HG03558 (cell line): ENCODE measurements around the gene SULT4A1.

Experiments used
- ATAC-seq: cut with Tn5 transposase; IDR thresholded peaks from one replicate; pipeline ENCODE4 v1.9.1; 2021; ENCODE audit warnings: moderate number of reproducible peaks; ENCODE audit not compliant: unreplicated experiment; ENCODE audit errors: extremely low read depth

SULT4A1 gene

DNA sequence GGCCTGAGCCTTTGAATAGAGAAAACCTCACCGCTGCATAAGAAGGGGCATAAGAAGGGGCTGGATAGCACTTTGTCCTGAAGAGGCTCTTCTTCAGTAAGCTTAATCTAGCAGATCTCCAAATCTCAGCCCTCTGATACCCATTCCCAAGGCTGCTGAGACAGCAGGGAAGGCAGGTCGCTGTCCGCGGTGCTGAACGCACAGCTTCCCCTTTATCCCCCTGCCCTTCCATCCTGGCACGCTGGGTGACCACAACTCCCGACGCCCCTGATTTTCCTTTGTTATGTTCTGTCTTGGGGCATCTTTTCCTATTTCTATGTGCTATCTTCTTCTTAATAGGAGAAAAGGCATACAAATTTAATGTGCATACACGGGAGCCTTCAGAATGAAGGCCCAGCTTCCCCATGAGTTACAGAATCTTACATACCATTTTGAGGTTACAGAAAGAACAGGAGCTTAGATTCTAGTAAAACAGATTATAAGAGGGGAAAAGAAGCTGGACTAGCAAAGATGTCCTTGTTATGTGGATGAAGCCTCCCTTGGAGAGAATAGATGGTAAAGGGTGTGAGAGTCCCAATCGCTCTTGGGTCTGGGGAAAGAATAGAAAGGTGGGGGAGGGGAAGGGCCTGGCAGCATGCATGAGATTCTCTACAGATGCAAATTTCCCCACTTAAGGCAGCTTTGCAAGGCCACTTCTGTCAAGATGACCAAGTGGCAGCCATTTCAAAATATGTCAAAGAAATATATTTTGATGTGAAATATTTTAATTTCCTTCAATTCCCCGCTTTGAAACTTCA, 5.7 kb upstream of the SULT4A1 start:
- ATAC-seq, result no peak

- ATAC-seq, result no peak
These were observed 529 bp upstream of the SULT4A1 start for GRCh38 chr22:43862882-43863202.

DNA sequence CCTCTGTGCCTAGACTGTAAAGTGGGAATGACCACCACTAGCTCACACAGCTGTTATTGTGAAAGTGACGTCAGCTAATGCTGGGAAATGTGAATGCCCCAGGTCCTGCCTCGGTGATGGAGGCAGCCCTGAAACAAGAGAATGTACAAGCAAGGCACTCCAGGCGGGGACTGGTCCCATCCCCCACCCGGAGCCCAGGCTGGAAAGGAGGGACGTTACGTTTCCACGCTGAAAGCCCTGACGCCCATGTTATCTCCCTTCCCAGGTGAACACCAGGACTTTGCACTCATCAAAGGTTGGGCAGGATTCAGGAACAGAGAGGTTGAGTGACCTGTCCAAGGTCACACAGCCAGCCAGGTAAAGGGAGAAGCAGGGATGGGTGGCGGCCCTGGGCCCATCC, 784 bp downstream of the SULT4A1 start:
- ATAC-seq, result no peak

DNA sequence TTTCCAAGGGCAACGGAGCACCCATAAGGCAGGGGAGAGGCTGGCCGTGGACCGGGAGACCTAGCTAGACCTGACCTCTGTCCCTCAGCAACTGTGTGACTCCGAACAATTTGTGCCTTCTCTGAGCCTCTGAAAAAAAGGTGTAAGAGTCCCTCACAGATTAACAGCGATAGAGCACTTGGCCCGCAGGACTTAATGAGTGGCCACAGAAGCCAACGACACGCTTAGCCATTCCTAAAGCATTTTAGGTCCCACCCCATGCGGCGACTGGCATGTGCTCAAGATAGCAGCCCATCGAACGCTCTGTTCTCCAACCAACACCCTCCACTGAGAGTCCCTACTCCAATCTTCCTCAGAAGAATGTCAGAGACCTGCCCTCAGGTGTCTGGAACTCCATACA, 1.5 kb downstream of the SULT4A1 start:
- no peak for ATAC-seq

DNA sequence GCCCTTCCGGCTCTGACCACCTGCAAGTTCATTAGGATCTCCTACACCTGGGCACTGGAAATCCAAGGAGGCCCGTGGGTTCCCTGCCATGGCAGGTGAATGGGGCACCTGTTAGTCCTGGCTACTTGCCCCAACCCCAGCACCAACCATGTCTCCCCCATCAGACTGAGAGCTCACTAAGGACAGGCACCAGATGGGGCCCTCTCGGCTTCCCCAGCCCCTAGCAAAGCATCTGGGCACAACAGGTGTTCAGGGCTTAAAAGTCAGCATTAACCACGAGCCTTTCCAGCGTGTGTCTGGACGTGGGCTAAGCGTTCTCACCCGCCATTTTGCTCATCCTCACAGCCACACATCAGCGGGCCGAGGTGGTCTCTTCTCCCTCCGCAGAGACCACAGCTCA, 2.2 kb downstream of the SULT4A1 start:
- no peak for ATAC-seq

DNA sequence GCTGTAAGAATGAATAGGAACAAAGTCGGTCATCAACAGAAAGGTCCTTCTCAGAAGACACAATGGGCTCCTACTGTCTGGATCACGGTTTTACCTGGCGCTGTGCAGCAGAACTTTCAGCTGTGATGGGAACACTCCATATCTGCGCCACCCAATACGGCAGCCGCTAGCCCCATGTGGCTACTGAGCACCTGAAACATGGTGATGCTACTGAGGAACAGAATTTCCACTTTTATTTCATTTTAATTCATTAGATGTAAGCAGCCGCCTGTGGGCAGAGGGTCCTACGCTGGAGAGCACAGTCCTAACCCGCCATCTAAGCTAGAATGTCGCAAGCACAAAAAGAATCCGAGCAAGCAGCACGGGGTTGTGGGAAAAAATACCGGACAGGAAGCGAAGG, 2.7 kb downstream of the SULT4A1 start:
- no peak for ATAC-seq

GRCh38 chr22:43859176-43859575, 3.1 kb downstream of the SULT4A1 start:
- no peak for ATAC-seq

- no peak for ATAC-seq
These were observed 4.0 kb downstream of the SULT4A1 start for GRCh38 chr22:43858156-43858895.

DNA sequence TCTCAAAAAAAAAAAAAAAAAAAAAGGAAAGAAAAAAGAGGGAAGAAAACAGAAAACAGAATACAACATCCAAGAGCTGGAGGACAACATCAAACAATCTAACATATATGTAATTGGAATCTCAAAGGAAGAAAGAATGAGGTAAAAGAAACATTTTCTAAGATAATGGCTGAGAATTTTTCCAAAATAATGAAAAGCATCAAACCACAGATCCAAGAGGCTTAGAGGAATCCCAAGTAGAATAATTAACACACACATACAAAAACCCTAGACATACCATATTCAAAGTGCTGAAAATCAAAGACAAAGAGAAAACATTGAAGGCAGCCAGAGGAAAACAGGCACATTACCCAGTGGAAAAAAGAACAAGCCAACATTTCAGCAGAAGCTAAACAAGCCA, 4.9 kb downstream of the SULT4A1 start:
- ATAC-seq, result no peak

GRCh38 chr22:43855431-43855830, 6.9 kb downstream of the SULT4A1 start:
- no peak for ATAC-seq

- no peak for ATAC-seq
These were observed 7.5 kb downstream of the SULT4A1 start for GRCh38 chr22:43854786-43855271.

DNA sequence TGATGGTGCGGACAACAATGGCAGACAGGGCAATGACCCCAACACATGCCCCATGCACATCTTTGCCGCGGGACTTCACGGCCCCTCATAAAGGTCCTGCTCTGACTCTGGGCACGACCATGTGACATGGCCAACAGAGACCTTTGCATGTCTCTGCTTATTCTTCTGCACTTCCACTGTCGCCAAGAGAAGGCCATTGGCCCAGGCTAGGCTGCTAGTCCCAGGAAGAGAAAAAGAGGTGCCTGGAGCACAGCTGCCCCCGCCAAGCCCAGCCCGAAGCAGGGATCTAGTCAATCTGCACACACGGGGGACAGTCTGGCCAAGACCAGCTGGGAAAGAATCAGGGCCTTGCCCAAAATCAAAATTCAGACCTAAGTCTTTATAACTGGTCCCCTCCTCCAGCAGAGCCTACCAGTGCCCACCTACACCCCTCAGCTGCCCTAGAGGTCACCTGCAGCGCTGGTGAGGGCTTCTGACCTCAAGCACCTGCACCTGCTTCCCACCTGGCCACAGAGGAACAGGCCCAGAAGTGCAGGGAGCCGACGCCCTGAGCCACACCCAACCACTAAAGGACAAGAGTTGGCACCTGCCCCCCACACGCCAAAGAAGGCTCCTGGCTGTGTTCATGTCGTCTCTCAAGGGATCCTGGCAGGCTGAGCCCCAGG, 8.1 kb downstream of the SULT4A1 start:
- no peak for ATAC-seq

DNA sequence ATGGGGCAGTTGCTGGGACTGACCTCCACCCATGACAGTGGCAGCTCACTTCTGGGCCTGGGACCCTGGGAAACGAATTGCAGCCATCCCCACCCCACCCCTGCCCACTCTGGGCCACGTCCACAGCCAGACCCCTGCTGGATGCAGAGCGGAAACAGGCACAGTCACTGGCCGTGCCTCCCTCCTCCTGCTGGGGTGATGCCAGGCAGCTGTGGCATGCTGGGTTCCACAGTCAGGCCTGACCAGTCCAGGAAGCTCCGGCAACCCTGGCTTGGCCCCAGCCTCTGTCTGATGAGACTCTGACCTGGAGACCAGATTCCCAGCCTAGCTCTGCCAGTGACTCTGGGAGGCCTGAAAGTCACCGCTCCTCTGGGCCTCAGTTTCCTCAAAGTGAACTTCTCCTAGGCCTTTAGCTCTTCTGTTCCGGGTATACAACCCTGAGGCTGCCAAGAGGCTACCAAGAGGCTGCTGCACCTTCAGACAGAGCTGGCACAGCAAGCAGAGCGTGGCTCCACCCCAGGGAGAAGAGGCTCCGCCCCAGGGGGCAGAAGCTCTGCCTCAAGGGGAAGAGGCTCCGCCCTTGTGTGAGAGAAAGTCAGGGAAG, 8.9 kb downstream of the SULT4A1 start:
- ATAC-seq, result no peak

- no peak for ATAC-seq
These were observed 9.6 kb downstream of the SULT4A1 start for GRCh38 chr22:43852573-43853327.

DNA sequence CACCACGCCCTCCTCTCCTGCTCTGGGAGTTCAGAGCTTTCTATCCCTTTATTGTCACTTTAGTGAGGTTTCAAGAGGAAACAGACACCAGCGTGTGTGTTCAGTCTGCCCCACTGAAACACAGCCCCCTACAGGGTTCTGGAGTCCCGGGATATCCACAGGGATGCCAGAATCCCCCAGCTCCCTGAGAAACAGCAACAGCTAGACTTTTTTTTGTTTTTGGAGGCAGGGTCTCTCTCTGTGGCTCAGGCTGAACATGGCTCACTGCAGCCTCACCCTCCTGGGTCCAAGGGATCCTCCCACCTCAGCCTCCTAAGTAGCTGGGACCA, 10.4 kb downstream of the SULT4A1 start:
- no peak for ATAC-seq

DNA sequence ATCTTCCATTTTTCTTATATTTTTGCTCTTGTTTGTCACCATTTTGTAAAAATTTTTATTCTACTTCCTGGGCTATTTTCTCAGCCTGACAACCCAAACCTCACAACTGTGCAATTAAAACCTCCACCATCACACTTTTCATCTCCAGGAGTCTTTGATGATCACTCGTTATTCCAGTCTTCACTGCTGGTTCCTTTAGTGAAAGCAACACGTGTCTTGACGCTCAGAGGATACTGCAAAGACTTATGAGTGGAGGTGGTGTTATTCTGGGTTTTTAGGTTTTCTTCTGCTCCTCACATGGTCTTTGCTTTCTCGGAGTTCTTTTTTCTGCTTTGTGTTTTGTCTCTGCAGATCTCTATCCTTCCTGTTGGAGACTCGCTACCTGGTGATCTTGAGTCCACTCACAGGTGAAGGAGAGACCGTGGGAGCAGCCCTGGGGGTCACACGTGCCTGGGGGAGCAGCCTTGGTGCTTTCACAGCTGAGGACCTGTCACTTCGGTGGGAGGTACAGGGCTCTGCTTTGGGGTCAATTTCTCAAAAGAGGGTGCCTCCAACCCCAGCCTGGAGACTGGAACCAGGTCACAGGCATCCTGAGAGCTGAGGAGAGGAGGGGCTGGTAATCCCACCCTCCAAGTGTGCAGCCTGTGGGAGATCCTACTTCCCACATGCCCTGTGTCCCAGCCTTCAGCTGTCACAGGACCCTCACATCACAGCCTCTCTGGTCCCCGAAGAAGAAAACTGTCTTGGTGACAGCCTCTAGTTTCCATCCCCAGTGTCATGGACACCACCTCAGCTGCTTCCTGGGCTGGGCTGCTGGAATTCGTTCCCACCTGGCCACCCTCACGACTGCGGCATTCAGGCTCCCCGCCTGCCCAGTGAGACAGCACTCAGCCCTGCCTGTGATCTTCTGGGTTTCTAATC, 11.0 kb downstream of the SULT4A1 start:
- ATAC-seq, result no peak

DNA sequence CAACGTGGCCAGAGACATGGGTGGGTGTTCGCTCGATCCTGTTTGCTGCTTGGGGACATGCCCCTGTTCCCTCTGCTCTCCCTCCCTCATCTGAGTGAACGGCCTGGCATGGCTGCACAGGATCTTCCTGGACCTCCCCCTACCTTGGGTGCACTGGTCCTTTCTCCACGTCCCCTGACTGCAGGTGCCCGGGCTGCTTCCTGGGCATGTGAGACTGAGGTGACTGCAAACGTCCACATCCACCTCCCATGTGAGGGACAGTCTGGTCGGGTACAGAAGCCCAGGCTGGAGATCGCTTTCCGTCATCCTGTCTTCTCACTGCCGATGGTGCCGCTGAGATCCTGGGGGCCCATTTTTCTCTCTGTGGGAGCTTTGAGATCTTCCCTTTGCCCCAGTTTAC, 11.8 kb downstream of the SULT4A1 start:
- no peak for ATAC-seq

GRCh38 chr22:43849731-43850130, 12.6 kb downstream of the SULT4A1 start:
- ATAC-seq, result no peak
